Stimulated activated CD4-positive, alpha-beta T cell treated with anti-CD3 and anti-CD28 coated beads, Interleukin-12 subunit alpha, Interleukin-12 subunit beta, amount 100 ng/mL, for 4 hours (primary cell): ENCODE results near the gene TMEM167A.
A peak's percentile ranks its signal among the peaks of the same experiment; 100 is the strongest.

ENCODE experiments used
- DNase-seq: peaks from one replicate; pipeline ENCODE4 v3.0.0-alpha.2; 2020

The TMEM167A gene, protein sequence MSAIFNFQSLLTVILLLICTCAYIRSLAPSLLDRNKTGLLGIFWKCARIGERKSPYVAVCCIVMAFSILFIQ

DNA sequence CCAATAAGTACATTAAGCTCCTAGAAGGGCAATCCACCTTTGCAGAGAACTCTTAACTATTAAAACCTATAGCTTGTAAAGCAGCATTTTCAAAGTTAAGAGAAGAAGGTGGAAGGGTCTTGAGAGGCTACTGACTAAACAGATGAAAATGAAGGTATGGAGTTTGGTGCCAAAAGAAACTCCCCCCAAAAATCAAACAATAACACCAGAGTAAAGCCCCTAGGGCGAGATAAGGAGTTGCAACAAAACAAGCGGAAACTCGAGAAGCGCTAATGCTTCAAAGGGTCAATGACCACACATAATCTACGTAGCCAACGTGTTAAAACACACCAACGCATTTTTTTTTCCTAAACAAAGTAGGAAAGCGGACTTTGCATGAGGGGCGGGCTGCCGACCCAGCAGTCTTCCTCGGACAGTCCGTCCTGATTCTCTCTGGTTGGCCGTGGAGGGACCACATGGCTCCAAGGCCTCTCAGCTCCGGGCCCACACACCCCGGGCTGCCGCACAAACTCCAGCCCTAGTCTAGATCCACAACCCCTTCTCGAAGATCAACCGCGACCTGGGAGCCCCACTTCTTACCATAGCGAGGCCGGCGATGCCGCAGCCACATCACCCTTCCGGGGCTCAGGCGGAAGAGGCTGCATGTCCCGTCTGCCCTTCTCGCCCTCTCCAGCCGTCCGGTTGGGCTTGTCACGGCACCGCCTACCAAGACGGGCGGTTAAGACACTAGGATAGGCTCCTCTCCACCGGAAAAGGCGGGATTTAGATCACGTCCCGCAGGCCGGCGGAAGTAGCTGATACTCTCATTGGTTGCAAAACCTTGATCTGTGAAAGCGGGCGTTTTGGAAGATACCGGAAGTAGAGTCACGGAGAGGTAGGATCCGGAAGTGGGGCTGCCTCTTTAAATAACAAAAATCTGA lies at the start of gene TMEM167A, which contains the start of gene XRCC4:
Gene TMEM167A (minus strand): TSS at position 653 of the 920 bp plus-strand sequence. CDS start 71 bp downstream, at position 582.
Gene XRCC4 (plus strand): TSS at position 806 of the 920 bp plus-strand sequence. CDS start 27,373 bp downstream, outside the sequence.
- DNase-seq: peak; percentile 84

DNA sequence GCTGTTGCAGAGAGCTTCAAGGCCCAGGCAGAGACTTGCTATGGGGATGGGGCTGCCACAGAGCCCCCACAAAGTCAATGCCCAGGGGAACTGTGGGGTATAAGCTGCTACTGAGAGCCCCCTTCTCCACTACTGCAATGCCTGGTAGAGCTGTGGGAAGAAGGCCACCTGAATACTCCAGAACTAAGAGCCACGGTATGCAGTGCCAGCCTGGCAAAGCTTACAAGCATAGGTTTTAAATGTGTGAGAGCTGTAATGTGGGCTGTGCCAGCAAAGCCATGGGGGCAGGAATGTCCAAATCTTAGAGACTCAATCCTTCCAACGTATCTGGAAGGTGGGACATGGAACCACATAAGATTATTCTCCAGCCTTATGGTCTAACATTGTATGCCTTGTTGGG lies 49.3 kb upstream of the TMEM167A start:
- DNase-seq: no peak

DNA sequence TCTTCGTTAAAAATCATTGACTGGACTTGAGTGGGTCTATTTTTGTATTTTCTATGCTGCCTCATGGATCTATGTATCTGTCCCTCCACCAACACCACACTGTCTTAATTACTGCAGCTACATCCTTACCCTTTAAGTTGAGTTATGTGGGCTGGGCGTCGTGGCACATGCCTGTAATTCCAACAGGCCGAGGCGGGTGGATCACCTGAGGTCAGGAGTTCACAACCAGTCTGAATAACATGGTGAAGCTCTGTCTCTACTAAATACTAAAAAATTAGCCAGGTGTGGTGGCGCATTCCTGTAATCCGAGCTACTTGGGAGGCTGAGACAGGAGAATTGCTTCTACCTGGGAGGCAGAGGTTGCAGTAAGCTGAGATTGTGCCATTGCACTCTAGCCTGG lies 48.4 kb upstream of the TMEM167A start:
- no peak for DNase-seq

DNA sequence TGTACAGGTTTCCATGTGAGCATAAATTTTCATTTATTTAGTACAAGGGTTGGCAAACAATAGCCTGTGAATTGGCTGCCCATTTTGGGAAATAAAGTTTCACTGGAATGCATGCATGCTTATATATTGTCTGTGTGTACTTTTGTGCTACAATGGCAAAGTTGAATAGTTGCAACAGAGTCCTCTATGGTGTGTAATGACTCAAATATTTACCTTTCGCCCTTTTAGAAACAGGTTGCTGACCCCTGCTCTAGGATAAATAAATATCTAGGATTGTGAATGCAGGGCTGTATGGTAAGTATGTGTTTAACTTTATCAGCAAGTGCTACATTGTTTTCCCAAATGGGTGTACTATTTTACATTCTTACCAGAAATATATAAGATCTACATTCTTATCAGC lies 47.4 kb upstream of the TMEM167A start:
- no peak for DNase-seq

DNA sequence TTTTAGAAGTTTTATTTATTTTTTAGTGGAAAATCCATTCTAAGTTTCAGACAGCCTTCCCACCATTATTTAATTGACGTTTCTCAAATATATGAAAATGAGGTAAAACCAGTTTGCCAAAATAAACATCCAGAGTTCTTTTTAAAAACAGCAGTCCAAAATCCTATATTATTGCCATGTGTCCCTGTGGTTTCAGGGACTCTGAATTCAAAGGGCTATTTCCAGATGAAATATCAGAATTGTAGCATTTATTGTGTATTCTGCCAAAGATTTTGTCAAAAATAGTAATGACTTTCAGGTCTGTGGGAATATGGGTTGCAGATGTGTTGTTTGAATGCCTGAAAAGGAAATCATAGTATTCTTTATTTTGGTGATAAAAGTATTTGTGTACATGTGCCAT lies 41.8 kb upstream of the TMEM167A start:
- DNase-seq: no peak

DNA sequence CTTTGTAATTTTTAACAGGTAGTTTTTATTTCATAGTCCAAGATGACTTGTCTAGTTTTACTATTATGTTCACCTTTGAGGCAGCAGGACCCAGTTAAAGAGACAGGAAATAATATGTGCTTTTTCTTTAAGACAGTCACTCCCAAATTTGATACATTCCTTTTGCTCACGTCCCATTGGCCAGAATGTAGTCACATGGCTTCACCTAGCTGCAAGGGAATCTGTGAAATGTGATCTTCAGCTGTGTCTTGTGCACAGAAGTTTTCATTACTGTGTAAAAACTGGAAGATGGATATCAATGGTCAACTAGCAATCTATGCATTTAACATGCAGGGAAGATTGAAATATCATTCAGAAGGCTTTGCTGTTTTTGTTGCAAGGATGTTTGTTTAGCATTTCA lies 41.3 kb upstream of the TMEM167A start:
- DNase-seq: no peak

DNA sequence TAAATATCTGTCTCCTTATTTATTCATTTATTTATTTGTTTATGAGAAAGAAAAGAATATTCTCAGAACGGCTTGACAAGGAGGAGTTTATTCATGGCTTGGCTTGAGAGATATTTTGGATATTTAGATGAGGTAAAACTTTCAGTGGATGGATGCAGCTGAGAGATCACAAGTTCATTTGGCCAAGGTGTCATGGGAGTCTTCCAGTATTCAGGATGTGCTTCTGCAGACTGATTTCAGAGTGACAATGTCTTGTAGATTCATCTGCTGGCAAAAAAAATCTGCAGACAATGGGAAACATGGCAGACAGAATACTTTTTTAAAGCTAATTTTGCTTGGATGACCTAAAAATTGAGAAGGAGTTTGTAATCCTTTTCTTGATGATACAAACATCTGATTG lies 38.6 kb upstream of the TMEM167A start:
- no peak for DNase-seq

DNA sequence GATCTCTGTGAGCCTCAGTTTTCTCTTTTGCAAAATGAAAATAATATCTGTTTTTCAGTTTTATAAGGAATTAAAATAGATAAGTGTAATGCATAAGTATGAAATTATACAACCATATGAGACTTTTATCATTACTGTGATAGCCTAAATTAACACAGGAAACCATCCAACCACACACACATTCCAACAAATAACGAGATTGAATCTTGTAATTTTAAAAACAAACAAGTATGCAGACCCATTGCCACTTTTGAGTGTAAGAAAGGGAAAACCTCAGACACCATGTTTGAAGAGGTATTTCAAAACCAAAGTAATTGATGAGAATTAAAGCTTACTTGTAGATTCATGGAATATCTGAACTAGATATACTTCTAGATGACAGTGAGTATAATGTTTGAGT lies 32.2 kb upstream of the TMEM167A start:
- DNase-seq: no peak

DNA sequence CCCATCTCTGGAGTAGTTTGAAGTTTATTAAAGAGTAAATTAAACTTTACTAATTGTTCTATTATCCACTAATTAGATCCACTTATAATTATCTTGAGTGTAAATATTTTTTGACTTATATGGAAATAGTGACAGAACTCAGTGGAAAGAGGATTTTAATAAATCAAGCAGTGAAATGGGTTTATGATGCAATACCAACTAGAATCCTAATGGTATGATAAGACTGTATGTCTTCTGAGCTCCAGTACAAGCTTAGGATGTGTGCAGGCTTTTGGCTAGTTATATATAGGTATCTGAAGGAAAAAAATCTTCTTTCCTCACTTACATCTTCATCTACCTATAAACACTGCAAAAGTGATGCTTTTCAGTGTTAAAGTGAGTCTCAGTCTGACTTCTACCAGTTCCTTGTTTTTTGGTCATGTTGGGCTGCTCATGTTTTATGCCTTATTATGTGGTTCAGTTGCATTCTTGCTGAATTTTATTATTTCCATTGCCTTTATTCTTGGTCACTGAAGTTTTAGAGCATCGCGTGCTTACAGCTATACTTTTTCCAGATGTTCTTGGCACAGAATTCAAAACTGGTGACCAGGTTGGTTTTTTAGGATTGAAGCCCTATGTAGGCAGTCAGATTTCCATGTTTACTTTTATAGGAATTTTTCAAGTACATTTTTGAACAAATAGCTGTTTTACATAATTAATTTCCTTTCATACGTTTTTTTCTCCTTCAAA lies 30.7 kb upstream of the TMEM167A start:
- DNase-seq: no peak

DNA sequence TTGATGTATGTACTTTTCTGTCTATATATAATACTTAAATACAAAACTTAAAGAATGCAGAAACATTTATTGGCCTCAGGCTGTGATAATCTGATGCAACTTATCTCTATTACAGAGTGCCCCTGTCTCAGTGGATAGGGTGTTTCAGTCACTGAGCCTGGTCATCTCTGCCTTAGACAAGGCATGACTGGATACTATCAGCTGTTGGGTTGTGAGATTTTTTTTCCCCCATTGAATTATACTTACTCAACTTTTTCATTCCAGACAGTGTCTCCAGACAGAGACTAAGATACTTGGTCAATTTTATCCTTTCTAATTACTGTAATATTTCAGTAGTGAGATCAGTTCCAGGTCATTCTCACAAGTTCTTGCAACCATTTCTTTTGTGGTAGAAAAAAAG lies 26.8 kb upstream of the TMEM167A start:
- no peak for DNase-seq

DNA sequence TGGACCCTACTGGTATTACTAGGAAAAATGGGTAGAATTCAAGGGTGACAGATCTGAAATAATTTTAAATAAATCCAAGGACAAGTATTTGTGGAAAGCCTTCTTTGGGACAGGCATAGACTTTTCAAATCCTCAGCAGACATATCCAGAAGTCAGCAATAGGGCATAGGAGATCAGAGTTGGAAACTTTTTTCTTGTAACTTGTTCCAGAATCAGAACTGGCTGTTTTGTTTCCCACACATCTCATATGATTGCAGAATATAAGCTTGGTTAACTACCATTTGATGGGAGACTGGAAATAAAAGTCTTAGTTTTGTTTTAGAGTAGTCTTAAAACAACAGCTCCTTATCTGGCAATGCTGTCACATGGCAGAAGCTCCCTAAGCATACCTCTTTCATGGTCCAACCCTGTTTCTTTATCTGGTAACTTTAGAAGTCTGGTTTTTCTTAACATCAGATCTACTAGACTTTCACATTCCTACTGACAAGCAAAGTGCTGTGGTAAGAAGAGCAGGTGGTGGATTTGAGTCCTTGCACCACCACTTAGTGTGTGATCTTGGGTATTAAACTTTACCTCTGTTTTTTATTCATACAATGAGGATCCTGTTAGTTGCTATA lies 25.3 kb upstream of the TMEM167A start:
- no peak for DNase-seq

DNA sequence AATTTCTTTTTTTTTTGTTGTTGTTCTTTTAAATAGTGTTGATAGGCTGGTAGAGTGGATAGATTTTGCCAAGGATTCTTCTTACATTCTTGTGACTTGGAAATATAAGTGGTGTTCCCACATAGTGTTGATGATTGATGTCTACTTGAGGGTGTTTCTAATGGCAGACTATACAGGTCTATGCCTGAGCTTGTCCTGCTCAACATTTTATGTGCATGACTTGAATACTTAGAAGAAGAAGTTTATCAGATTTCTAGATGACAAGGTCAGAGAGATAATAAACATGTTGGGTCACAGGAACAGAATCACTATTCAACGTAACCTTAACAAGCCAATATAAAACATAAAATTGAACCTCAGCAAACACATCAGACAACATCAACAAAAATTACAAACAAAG lies 24.3 kb upstream of the TMEM167A start:
- no peak for DNase-seq

DNA sequence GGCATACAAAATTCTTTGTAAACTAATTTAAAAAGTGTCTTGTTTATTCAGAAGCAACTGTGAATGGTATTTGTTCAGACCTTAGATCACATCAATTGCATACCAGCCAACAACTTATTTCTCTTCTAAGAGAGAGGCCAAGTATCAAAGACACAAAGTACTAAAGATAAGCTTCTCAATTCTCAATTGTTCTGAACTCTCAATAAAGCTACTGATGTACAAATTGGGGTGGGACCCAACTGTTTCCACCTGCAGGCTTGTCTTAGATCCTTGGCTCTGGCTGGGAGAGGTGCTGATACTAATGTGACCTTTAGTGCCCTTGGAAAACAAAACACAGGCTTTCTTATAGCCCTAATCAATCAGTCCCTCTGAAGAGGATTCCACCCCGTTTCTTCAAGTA lies 22.3 kb upstream of the TMEM167A start:
- DNase-seq: no peak

DNA sequence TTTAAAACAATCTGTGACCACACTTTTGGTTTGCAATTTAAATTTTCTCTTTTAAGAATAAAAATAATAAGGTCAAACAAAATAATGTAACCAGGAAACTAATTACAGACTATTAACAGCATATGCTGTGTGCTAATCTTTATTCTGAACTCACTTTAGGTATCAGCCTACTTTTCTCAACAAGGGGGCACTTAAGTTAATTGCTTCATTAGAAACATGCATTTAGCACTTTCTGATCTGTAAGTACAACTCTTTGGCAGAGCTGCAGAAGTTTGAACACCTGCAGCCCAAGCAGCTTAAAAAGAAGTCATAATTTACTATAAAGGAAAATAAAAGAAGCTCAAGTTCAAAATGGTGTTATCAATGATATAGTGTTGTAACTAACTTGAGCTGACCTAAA lies 21.8 kb upstream of the TMEM167A start:
- no peak for DNase-seq

DNA sequence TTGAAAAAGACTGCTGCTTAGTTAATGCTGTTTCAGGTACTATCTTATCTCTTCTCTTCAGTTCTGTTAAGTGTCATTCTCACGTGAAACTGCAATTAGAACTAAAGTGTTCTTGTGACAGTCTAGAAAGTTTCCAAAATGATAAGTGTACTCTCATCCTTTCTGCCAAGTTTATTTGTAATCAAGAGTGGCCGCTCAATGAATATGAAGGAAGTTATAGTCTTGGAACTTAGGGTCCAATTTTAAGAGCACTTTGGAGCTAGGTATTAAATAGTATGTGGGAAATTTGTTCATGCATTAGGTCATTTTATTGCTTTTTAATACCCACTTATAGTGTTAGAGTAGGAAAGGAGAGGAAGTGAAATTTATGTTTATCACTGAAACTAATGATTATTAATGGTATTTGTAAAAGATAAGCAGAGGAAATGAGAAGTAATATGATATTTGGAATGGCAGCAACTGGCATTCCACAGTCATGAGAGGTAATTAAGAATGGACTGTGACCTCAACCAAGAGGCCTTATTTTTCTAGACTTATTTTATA lies 20.6 kb upstream of the TMEM167A start:
- DNase-seq: no peak

DNA sequence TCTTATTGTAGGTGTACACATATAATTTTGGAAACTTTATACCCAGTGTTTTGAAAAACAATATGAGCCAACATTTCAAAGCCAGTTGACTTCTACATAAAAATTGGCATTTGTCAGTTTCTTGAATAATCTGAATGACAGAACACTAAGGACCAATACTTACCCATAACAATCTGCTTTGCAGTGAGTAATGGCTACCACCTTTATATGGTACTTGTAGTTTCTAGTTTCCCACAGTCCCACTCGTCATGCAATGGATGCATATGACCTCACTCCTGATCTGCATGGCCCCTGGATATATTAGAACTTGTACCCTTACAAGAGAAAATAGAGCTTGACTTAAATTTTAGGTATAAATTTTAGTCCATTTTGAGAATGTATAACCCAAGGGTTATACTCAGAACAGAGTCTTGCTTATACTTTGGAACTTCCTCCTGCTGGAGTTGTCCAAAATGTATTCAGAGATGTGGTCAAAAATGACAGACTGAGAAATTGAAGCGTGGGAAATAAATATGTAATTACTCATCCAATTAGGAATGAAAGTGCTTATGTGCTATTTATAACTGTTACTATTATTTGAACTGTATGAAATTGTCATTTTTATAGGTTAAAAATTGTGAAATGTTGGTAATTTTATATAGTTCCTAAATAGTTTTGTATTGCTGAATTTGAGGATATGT lies 19.6 kb upstream of the TMEM167A start:
- DNase-seq: no peak

DNA sequence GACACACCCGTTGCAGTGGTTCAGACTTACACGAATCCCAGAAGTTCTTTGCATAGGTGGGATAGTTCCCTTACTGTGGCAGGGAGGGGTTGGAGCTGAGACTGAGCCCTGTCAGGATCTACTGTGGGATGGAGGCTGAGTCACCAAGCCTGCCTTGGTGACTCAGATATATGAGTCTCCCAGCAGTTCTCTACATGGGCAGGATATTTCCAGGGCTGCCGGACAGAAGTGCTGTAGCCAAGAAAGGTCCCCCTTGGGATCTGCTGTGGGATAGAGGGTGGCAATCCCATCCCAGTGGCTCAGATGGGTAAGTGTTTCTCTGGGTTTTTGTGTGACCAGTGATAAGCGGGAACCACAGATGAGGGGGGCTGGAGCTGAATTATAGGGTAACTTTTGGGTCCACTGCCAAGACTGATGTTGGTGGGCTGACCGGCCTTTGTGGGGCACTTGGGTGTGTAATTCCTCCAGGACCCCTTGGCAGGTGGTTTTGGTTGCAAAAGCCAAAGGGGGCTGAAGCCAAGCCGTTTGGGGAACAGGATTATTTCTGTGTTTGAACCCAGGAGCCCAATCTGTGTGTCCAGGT lies 18.9 kb upstream of the TMEM167A start:
- no peak for DNase-seq

DNA sequence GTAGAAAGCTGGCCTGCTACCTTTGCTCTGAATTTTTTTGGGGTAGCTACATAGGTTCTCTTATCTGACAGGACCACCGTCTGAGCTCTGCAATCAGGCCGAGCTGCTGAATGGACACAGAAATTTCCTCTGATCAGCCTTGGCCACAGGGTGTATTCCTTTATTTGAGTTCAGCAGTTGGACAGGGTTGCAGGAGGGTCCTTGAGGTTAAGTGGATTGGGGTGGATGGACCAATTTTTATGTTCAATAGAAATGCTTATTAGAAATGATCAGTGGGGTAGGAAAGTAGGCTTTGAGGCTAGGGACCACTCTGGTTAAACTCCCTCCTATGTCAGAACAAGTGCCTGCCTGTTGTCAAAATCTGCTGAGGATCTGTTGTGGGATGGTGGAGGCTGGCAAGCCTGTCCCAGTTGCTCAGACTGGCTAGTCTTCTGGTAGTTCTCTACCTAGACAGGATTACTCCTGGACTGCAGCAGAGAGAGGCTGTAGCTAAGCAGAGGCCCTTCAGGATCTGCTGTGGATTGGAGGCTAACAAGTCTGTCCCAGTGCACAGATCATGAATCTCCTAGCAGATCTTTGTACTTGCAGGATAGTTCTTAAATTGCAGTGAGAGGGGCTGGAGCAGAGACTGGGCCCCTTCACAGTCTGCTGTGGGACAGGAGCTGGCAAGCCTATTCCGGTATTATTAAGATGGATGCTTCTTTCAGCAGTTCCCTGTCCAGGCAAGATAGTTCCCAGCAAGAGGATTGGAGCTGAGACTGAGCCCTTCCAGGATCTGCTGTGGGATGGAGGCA lies 18.2 kb upstream of the TMEM167A start:
- DNase-seq: no peak

DNA sequence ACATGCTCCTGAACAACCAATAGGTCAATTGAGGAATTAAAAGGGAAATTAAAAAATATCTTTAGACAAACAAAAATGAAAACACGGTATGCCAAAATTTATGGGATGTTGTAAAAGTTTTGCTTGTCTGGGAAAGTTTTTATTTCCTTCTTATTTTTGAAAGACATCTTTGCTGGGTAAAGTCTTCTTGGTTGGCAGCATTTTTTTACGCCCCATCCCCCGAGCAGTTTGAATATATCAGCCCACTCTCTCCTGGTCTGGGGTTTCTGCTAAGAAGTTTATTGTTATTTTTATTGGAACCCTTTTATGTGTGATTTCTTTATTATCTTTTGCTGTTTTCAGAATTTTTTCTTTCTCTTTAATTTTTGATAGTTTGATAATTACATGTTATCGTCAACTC lies 16.5 kb upstream of the TMEM167A start:
- no peak for DNase-seq

DNA sequence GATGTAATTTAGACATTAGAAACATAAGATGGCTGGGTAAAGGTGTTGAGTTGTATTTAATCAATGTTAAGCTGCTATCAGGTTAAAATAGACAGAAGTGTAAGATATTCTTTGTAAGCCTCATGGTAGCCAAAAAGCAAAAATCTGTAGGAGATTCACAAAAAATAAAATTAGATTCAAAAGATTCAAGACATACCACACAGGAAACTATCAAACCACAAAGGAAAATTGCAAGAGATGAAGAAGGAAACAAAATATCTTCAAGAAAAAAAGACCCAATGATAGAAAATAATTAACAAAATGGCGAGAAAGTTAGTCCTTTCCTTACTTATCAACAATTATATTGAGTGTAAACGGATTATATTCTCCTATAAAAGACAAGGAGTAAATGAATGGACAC lies 15.4 kb upstream of the TMEM167A start:
- no peak for DNase-seq

DNA sequence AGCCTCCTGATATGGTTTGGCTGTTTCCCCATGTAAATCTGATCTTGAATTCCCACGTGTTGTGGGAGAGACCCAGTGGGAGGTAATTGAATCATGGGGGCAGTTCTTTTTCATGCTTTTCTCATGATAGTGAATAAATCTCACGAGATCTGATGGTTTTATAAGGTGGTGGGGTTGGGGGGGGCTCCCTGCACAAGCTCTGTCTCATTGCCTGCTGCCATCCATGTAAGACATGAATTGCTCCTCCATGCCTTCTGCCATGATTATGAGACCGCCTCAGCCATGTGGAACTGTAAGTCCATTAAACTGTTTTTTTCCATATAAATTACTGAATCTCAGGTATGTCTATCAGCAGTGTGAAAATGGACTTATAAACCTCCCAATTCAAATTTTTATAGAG lies 13.0 kb upstream of the TMEM167A start:
- no peak for DNase-seq
